Measurements from ENCODE around the gene FLNA. TPM values are rescaled to one million over a fixed set of nuclear protein-coding genes. Genes with fewer than 3 reads are reported as not detected.

FLNA gene
- total RNA-seq, 1 donor from 2014 or later, result 806 TPM

DNA sequence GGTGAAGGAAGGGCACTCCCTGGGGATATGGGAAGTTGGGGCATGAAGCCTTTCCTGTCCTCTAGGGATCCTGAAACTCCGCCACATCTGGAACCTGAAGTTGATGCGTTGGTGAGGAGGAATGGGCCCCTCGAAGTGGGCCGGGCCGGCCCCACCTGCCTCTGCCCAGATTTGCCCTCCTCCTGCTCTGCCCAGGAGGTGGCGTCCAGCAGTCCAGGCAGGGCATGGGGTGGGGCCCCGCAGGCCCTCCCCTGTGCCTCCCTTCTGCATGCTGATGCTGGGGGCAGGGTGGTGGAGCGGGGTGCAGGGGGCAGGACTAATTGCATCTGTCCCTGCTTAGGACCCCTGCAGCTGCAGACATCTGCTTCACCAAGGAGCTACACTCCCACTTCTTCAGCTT is 38.7 kb upstream of the FLNA start:
- H3K27me3 Mint-ChIP-seq, result no peaks in the 10 kb centered on the region
- no peaks in the 10 kb centered on the region for H3K9me3 Mint-ChIP-seq
- H3K4me3 Mint-ChIP-seq, result peak overlapping the region; percentile 36
- no peak overlapping the region for H3K27ac Mint-ChIP-seq
- H3K36me3 Mint-ChIP-seq, result peaks cover 3% of the 10 kb centered on the region
- no peak for DNase-seq (ENCODE audit: extremely low spot score, unreplicated experiment)
- no peak for TF ChIP-seq CTCF (conservative IDR thresholded peaks at IDR 0.05)
- H3K4me1 Mint-ChIP-seq (ENCODE audit: unreplicated experiment), result no peaks in the 10 kb centered on the region

DNA sequence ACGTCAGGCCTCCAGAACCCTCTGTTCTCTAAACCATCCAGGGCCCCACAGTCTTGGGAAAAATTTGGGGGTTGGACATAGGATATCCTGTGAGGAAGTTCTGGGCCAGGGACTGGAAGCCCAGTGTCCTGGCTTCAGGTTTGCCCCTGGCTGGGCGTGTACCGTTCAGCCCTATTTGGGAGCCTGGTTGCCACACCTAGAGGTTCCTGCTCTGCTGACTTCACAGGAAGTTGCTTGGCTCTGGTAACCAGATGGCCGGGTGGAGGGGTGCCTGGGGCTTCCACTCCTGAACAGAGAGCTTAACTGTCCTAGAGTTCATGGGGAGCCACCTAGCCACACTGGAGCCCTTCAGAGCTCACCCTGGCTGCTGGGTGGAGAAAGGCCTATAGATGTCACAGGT is 38.0 kb upstream of the FLNA start:
- no peak for DNase-seq (ENCODE audit: extremely low spot score, unreplicated experiment)
- peaks cover 3% of the 10 kb centered on the region for H3K36me3 Mint-ChIP-seq
- no peak for TF ChIP-seq CTCF (conservative IDR thresholded peaks at IDR 0.05)
- H3K4me3 Mint-ChIP-seq, result peak overlapping the region; percentile 83
- no peaks in the 10 kb centered on the region for H3K4me1 Mint-ChIP-seq (ENCODE audit: unreplicated experiment)
- no peaks in the 10 kb centered on the region for H3K9me3 Mint-ChIP-seq
- H3K27me3 Mint-ChIP-seq, result no peaks in the 10 kb centered on the region
- peak overlapping the region; percentile 53 for H3K27ac Mint-ChIP-seq

DNA sequence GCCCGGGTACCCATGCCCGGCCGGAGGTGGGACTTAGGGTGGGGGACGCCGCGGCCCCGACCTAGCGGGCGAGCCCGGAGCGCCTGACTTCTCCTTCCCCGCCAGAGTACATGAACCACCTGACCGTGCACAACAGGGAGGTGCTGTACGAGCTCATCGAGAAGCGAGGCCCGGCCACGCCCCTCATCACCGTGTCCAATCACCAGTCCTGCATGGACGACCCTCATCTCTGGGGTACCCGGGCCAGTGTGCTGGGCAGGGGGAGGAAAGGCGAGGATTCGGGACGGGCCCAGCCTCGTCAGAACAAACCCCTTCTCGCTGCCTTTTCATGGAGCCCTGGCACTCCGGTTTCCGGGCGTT is 37.5 kb upstream of the FLNA start:
- no peaks in the 10 kb centered on the region for H3K9me3 Mint-ChIP-seq
- no peaks in the 10 kb centered on the region for H3K27me3 Mint-ChIP-seq
- peaks cover 3% of the 10 kb centered on the region for H3K36me3 Mint-ChIP-seq
- TF ChIP-seq CTCF (conservative IDR thresholded peaks at IDR 0.05), result no peak
- DNase-seq (ENCODE audit: extremely low spot score, unreplicated experiment), result no peak
- peak overlapping the region; percentile 53 for H3K27ac Mint-ChIP-seq
- no peaks in the 10 kb centered on the region for H3K4me1 Mint-ChIP-seq (ENCODE audit: unreplicated experiment)
- peak overlapping the region; percentile 83 for H3K4me3 Mint-ChIP-seq

DNA sequence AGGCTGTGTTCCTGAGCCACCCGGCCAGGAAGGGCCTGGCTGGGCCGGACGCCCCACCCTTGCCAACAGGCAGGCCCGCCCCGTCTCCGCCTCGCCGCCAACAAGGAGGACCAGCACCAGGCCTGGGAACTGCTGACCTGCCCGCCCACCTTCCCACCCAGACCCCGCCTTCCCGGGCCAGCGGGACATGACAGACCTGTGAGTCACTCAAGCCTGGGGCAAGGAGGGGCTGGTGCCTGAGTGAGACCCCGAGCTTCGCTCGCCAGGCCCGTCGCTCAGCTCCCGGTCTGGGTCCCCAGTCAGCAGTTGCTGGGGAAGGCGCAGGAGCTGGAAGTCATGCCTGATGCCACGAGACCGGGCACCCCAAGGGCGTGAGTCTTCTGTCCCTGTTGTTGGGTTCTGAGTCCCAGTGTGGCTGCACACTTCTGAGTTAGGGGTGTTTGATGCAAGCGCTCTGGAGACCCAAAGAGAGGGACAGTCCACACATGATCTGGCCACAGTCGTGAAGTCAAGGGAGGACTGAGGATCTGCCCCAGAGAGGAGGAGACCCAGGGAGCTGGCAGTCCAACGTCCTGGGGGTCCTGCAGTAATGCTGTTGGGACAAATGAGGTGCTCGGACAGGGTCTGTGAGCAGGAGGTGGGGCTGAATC is 34.9 kb upstream of the FLNA start, which contains the start of gene DNASE1L1:
Gene DNASE1L1, minus strand, starts transcription at position 33 of the 650 bp plus-strand sequence. CDS start 3,686 bp downstream, outside the sequence.
- TF ChIP-seq CTCF (conservative IDR thresholded peaks at IDR 0.05), result no peak
- peak within 1 kb of the TSS; percentile 39 for H3K4me3 Mint-ChIP-seq
- DNase-seq (ENCODE audit: extremely low spot score, unreplicated experiment), result no peak
- peak within 1 kb of the TSS; percentile 62 for H3K27ac Mint-ChIP-seq
- H3K27me3 Mint-ChIP-seq, result no peaks in the 10 kb centered on the region
- H3K36me3 Mint-ChIP-seq, result no peaks in the 10 kb centered on the region
- no peaks in the 10 kb centered on the region for H3K9me3 Mint-ChIP-seq
- H3K4me1 Mint-ChIP-seq (ENCODE audit: unreplicated experiment), result no peaks in the 10 kb centered on the region

DNA sequence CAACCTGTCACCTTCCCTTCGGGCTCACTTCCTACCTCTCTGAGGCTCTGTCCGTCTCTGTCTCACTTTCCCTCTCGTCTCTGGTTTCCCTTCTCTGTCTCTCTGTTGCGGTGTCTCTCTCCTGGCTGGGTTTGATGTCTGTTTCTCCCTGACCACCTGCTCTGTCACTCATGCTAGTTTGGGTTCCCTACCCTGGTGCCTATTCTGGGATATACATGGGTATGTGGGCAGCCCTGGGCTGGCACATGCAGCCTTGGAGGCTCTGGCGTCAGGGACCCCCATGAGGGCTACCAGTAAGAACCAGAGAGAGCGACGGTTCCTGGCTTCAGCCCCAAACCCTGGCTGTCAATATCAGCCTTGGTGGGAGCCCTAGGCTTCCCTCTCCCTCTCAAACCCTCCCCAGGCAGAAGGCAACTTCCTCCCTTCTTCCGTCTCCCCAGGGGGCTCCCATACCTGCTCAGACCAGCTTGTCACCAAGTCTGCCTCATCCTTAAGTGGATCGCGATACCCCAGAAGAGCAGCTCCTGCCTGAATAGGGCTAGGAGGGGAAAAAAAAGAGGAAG is 34.3 kb upstream of the FLNA start:
- TF ChIP-seq CTCF (conservative IDR thresholded peaks at IDR 0.05), result no peak
- Mint-ChIP-seq H3K27me3 (no peaks in the 10 kb centered on the region), H3K4me3 (peak overlapping the region; percentile 7), H3K27ac (peak overlapping the region; percentile 19), H3K4me1 (ENCODE audit: unreplicated experiment) (no peaks in the 10 kb centered on the region), H3K9me3 (no peaks in the 10 kb centered on the region), H3K36me3 (no peaks in the 10 kb centered on the region)
- no peak for DNase-seq (ENCODE audit: extremely low spot score, unreplicated experiment)

Measured in type B pancreatic cell (in vitro differentiated cells).